Measurements from ENCODE around the gene DESI2. TPM values are rescaled to one million over a fixed set of nuclear protein-coding genes. Genes with fewer than 3 reads are reported as not detected.

The DESI2 gene
- 58.7 and 81.8 TPM in 2 replicates for total RNA-seq (2014; rRNA removed)
- Bru-seq, nascent RNA = percentile 89 among the genes with signal in this experiment
- percentile 91 among the genes with signal in this experiment for BruChase-seq, experiment 1, labeled RNA remaining after a 6-hour chase
- percentile 87 among the genes with signal in this experiment for BruChase-seq, experiment 2, labeled RNA remaining after a 2-hour chase
- long read RNA-seq, full-length matches to known transcripts = 83 of 349 reads
- long read RNA-seq, partial matches to known transcripts = 195 of 349 reads
- long read RNA-seq, other reads (novel, unspliced or antisense) = 71 of 349 reads

GRCh38 chr1:244652623-244653438 is at the start of gene DESI2:
TSS of gene DESI2 (plus strand) at chr1:244653126. CDS start at chr1:244653314, 188 bp downstream.
- no peaks in the 10 kb centered on the region for H3K9me2 ChIP-seq (replicated peaks; ENCODE audit: low read length)
- TF ChIP-seq EZH2phosphoT487 (IDR thresholded peaks at IDR 0.05; ENCODE audit: borderline replicate concordance, low read length) (no peak), EZH2 (IDR thresholded peaks at IDR 0.05; ENCODE audit: low read length, unreplicated experiment) (no peak)
- TF ChIP-seq, protein P1, sequence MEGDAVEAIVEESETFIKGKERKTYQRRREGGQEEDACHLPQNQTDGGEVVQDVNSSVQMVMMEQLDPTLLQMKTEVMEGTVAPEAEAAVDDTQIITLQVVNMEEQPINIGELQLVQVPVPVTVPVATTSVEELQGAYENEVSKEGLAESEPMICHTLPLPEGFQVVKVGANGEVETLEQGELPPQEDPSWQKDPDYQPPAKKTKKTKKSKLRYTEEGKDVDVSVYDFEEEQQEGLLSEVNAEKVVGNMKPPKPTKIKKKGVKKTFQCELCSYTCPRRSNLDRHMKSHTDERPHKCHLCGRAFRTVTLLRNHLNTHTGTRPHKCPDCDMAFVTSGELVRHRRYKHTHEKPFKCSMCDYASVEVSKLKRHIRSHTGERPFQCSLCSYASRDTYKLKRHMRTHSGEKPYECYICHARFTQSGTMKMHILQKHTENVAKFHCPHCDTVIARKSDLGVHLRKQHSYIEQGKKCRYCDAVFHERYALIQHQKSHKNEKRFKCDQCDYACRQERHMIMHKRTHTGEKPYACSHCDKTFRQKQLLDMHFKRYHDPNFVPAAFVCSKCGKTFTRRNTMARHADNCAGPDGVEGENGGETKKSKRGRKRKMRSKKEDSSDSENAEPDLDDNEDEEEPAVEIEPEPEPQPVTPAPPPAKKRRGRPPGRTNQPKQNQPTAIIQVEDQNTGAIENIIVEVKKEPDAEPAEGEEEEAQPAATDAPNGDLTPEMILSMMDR (conservative IDR thresholded peaks at IDR 0.05; ENCODE audit: low read depth, low read length) = peak; percentile 72
- H3K4me3 ChIP-seq (ENCODE audit: low read length) = peak within 1 kb of the TSS; percentile 91
- H3K79me2 ChIP-seq (ENCODE audit: low read length) = peaks cover 48% of the 10 kb centered on the region
- no peaks in the 10 kb centered on the region for H3F3A ChIP-seq (ENCODE audit: low read length, unreplicated experiment)
- H3K27ac ChIP-seq (ENCODE audit: low read length) = peak within 1 kb of the TSS; percentile 30
- peak; percentile 99 for DNase-seq
- peaks cover 27% of the 10 kb centered on the region for H3K4me1 ChIP-seq (ENCODE audit: insufficient read depth, low read length)
- BruUV-seq (replicated peaks) = no TSS peak
- H3K27me3 ChIP-seq (ENCODE audit: low read length) = no peaks in the 10 kb centered on the region
- ATAC-seq = peak; percentile 93
- peak within 1 kb of the TSS; percentile 93 for H3K4me2 ChIP-seq (ENCODE audit: low read length)
- peaks cover 27% of the 10 kb centered on the region for H4K20me1 ChIP-seq (ENCODE audit: low read length)
- peaks cover 11% of the 10 kb centered on the region for H3K36me3 ChIP-seq (ENCODE audit: low read depth, low read length)
- no peaks in the 10 kb centered on the region for H3K9me3 ChIP-seq (ENCODE audit: low read length)
- POLR2A ChIA-PET (ENCODE audit: unreplicated experiment) = interaction anchor here (0.6 kb wide), 2 partner anchors 31 to 187 kb away, joined by 3 to 5 read pairs; no protein-coding TSS in a partner anchor
- intact Hi-C loops (cut with micrococcal nuclease) = loop anchor here (1.0 to 10.0 kb wide), 8 partner anchors 50 to 318 kb away; partner anchors contain the start of gene COX20
- CTCF ChIA-PET = interaction anchor here (0.6 kb wide), 1 partner anchor 486 kb away, joined by 3 read pairs; no protein-coding TSS in a partner anchor
- H3K9ac ChIP-seq (ENCODE audit: low read length) = peak within 1 kb of the TSS; percentile 90
- H2AFZ ChIP-seq (ENCODE audit: low read length) = peak within 1 kb of the TSS; percentile 97

DNA sequence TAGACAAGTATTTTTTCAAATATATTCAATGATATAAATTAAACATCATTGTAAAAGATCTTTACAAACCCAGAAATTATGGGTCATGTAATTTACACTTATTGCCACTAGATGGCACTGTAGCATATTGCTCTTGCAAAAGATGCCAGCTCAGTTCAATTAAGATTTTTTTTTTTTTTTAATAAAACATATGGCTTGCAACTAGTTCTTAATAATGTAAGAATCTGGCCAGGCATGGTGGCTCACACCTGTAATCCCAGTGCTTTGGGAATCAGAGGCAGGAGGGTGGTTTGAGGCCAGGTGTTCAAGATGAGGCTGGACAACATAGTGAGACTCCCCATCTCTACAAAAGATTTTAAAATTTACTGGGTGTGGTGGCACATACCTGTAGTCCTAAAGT is 49.4 kb upstream of the DESI2 start:
- no peaks in the 10 kb centered on the region for H3K36me3 ChIP-seq (ENCODE audit: low read depth, low read length)
- no TSS peak for BruUV-seq (replicated peaks)
- no peak overlapping the region for H3K4me3 ChIP-seq (ENCODE audit: low read length)
- H3K9me3 ChIP-seq (ENCODE audit: low read length) = no peaks in the 10 kb centered on the region
- no peaks in the 10 kb centered on the region for H4K20me1 ChIP-seq (ENCODE audit: low read length)
- no peak overlapping the region for H3K27ac ChIP-seq (ENCODE audit: low read length)
- peaks cover 3% of the 10 kb centered on the region for H3F3A ChIP-seq (ENCODE audit: low read length, unreplicated experiment)
- intact Hi-C loops (cut with micrococcal nuclease) = loop anchor here (1.0 to 5.0 kb wide), 5 partner anchors 50 to 439 kb away; partner anchors contain the start of genes ADSS2 and DESI2
- ChIA-PET CTCF (interaction anchor here (0.5 to 1.0 kb wide), 9 partner anchors 38 to 1472 kb away, joined by 3 to 22 read pairs (median 5); no protein-coding TSS in a partner anchor), POLR2A (ENCODE audit: unreplicated experiment) (interaction anchor here (0.6 kb wide), 1 partner anchor 136 kb away, joined by 4 read pairs; no protein-coding TSS in a partner anchor)
- no peaks in the 10 kb centered on the region for H3K27me3 ChIP-seq (ENCODE audit: low read length)
- TF ChIP-seq EZH2 (IDR thresholded peaks at IDR 0.05; ENCODE audit: low read length, unreplicated experiment) (no peak), EZH2phosphoT487 (IDR thresholded peaks at IDR 0.05; ENCODE audit: borderline replicate concordance, low read length) (no peak)
- TF ChIP-seq, protein P1 (conservative IDR thresholded peaks at IDR 0.05; ENCODE audit: low read depth, low read length) = peak; percentile 87
- H2AFZ ChIP-seq (ENCODE audit: low read length) = no peak overlapping the region
- no peaks in the 10 kb centered on the region for H3K79me2 ChIP-seq (ENCODE audit: low read length)
- DNase-seq = peak; percentile 82
- no peak overlapping the region for H3K4me2 ChIP-seq (ENCODE audit: low read length)
- H3K9ac ChIP-seq (ENCODE audit: low read length) = no peak overlapping the region
- H3K4me1 ChIP-seq (ENCODE audit: insufficient read depth, low read length) = peaks cover 13% of the 10 kb centered on the region
- H3K9me2 ChIP-seq (replicated peaks; ENCODE audit: low read length) = no peaks in the 10 kb centered on the region
- ATAC-seq = no peak

All from PC-3 (cell line).